Liver (tissue), 3 donors: ENCODE data around the gene PFDN4.

Experiments used
- ATF3 ChIP-seq: IDR thresholded peaks from 2 replicates; pipeline ENCODE4 v1.6.1; 2016; ENCODE audit warnings: antibody characterized with exemption
- CTCF ChIP-seq: fragments of 150-350 bp; IDR thresholded peaks from 2 replicates; pipeline ENCODE4 v1.5.1; 2017; ENCODE audit warnings: improper control_type of control experiment, low read depth, low read length; ENCODE audit not compliant: missing input control
- GABPA ChIP-seq, 2 donors: IDR thresholded peaks in 1 of 2; conservative IDR thresholded peaks in 1 of 2; 2 replicates each; pipeline ENCODE4 v1.6.1; 2016; ENCODE audit warnings: antibody characterized with exemption in 2 of 2, mild to moderate bottlenecking in 1 of 2, moderate library complexity in 1 of 2
- JUND ChIP-seq, 2 donors: IDR thresholded peaks; 2 replicates each; pipeline ENCODE4 v1.6.1; 2016; ENCODE audit warnings: antibody characterized with exemption in 2 of 2
- RAD21 ChIP-seq, 2 donors: IDR thresholded peaks; 2 replicates each; pipeline ENCODE4 v1.6.1; 2016; ENCODE audit warnings: antibody characterized with exemption in 2 of 2, mild to moderate bottlenecking in 2 of 2
- TAF1 ChIP-seq: conservative IDR thresholded peaks from 2 replicates; pipeline ENCODE4 v1.6.1; 2016; ENCODE audit warnings: antibody characterized with exemption, mild to moderate bottlenecking
- TF ChIP-seq, protein P1 (sequence below): IDR thresholded peaks from 2 replicates; pipeline ENCODE4 v1.6.1; 2016; ENCODE audit warnings: antibody characterized with exemption, mild to moderate bottlenecking
- TF ChIP-seq, protein P2 (sequence below): IDR thresholded peaks from 2 replicates; pipeline ENCODE4 v1.6.1; 2016; ENCODE audit warnings: antibody characterized with exemption
- donor health status: healthy.
- donor health status: healthy.

- TF ChIP-seq RAD21 (IDR thresholded peaks at IDR 0.05) (no peak), CTCF (no peak), TAF1 (no peak), JUND (IDR thresholded peaks at IDR 0.05) (no peak), GABPA (IDR thresholded peaks at IDR 0.05 in 1 of 2, conservative IDR thresholded peaks at IDR 0.05 in 1 of 2) (no peak), ATF3 (no peak)
- TF ChIP-seq, protein P1, sequence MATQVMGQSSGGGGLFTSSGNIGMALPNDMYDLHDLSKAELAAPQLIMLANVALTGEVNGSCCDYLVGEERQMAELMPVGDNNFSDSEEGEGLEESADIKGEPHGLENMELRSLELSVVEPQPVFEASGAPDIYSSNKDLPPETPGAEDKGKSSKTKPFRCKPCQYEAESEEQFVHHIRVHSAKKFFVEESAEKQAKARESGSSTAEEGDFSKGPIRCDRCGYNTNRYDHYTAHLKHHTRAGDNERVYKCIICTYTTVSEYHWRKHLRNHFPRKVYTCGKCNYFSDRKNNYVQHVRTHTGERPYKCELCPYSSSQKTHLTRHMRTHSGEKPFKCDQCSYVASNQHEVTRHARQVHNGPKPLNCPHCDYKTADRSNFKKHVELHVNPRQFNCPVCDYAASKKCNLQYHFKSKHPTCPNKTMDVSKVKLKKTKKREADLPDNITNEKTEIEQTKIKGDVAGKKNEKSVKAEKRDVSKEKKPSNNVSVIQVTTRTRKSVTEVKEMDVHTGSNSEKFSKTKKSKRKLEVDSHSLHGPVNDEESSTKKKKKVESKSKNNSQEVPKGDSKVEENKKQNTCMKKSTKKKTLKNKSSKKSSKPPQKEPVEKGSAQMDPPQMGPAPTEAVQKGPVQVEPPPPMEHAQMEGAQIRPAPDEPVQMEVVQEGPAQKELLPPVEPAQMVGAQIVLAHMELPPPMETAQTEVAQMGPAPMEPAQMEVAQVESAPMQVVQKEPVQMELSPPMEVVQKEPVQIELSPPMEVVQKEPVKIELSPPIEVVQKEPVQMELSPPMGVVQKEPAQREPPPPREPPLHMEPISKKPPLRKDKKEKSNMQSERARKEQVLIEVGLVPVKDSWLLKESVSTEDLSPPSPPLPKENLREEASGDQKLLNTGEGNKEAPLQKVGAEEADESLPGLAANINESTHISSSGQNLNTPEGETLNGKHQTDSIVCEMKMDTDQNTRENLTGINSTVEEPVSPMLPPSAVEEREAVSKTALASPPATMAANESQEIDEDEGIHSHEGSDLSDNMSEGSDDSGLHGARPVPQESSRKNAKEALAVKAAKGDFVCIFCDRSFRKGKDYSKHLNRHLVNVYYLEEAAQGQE: no peak
- TF ChIP-seq, protein P2, sequence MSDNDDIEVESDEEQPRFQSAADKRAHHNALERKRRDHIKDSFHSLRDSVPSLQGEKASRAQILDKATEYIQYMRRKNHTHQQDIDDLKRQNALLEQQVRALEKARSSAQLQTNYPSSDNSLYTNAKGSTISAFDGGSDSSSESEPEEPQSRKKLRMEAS: no peak
Measured at GRCh38 chr20:54165014-54165413, 42.9 kb upstream of the PFDN4 start.
